22Rv1 (cell line): ENCODE data around the gene BRAF.

Experiments used
- H3K27ac ChIP-seq: fragments of 450-650 bp; 2 replicates; pipeline ENCODE4 v1.5.1; 2017
- CTCF ChIP-seq: fragments of 450-650 bp; IDR thresholded peaks from 2 replicates; pipeline ENCODE4 v1.5.1; 2017; ENCODE audit warnings: mild to moderate bottlenecking
- ZFX ChIP-seq: fragments of 450-650 bp; IDR thresholded peaks from 2 replicates; pipeline ENCODE4 v1.6.1; 2017; ENCODE audit warnings: antibody characterized with exemption, borderline replicate concordance

BRAF gene

DNA sequence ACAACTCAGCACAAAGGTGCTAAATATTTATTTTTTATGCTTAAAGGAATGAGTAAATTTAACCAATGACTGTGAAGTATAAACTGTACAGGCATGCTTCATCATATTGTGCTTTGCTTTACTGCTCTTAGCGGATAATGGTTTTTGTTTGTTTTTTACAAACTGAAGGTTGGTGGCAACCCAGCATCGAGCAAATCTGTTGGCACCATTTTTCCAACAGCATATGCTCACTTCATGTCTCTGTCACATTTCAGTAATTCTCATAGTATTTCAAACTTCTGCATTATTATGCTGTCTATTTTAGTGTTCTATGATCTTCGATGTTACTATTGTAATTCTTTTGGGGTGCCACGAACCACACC is 22.8 kb downstream of the BRAF start:
- TF ChIP-seq ZFX (no peak), CTCF (no peak)
- H3K27ac ChIP-seq, result no peak overlapping the region

GRCh38 chr7:140899883-140900282 is 24.8 kb downstream of the BRAF start:
- TF ChIP-seq CTCF (no peak), ZFX (no peak)
- H3K27ac ChIP-seq, result peak overlapping the region; percentile 2; the same call in 1 of the 2 replicates

DNA sequence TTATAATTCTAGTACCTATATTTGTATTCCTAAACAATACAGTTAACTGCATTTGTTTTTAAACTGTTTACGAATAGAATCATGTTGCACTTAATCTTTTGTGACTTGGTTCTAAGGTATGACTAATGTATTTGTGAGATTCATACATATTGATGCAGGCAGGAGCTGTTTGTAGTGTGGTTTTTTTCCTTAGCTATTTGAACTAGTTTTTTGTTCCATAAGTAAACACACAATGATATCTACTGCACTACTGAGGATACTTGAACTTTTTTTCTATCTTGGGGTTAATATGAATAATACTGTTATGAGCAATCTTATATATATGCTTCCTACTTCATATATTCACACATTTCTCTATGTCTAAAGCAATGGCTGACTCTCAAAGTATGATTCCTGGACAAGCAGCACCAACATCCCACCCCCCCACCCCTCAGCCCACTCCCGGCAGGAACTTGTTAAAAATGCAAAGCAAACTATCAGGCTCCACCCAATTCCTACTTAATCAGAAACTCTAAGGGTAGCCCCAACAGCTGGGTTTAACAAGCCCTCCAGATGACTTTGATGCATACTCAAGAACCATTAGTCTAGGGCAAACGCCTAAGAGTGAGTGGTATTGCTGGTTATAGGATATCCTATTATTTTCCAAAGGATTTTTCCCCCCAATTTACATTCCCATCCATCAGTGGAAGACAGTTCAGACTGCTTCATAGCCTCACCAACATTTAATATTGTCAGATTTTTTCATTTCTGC is 25.8 kb downstream of the BRAF start:
- TF ChIP-seq ZFX (no peak), CTCF (no peak)
- H3K27ac ChIP-seq, result peak overlapping the region; percentile 2; the same call in 1 of the 2 replicates

- no peak overlapping the region for H3K27ac ChIP-seq
- no peak for TF ChIP-seq ZFX
- TF ChIP-seq CTCF, result no peak
Measured at GRCh38 chr7:140896996-140897395, 27.7 kb downstream of the BRAF start.

- TF ChIP-seq CTCF (no peak), ZFX (no peak)
- no peak overlapping the region for H3K27ac ChIP-seq
Measured at GRCh38 chr7:140889645-140890044, 35.1 kb downstream of the BRAF start.

GRCh38 chr7:140889150-140889549 is 35.6 kb downstream of the BRAF start:
- H3K27ac ChIP-seq, result no peak overlapping the region
- no peak for TF ChIP-seq CTCF
- no peak for TF ChIP-seq ZFX

- TF ChIP-seq ZFX (no peak), CTCF (no peak)
- no peak overlapping the region for H3K27ac ChIP-seq
Measured at GRCh38 chr7:140888087-140888486, 36.6 kb downstream of the BRAF start.
